Measurements from ENCODE around the gene NPNT.

DNA sequence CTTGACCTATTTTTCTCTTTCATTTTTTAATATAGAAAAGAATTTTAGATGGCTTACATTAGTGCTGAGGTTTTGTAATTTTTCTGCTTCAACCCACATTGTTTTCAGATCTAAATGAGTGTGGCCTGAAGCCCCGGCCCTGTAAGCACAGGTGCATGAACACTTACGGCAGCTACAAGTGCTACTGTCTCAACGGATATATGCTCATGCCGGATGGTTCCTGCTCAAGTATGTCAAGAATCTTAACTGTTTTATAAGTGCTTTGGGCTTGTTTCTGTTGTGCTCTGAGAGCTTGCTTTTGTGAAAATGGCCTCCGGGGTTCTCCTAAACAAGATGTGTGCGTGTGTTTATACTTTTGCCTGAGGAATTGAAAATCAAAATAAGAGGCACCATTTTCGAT lies 41.6 kb downstream of the NPNT start:
- TF ChIP-seq CTCF (IDR thresholded peaks at IDR 0.05) (no peak), POLR2A (IDR thresholded peaks at IDR 0.05) (no peak), EP300 (IDR thresholded peaks at IDR 0.05) (no peak)

Data from tibial nerve (tissue), 4 donors.